HG02678 (cell line): ENCODE results near the gene ZMAT3.
"Not testable (repeated sequence)": the region's sequence is repeated elsewhere in the genome, so short reads cannot be mapped to it uniquely, and the experiment has no call there.

Experiments
- ATAC-seq: cut with Tn5 transposase; IDR thresholded peaks from one replicate; pipeline ENCODE4 v1.9.1; 2021; ENCODE audit warnings: mild to moderate bottlenecking, moderate library complexity; ENCODE audit not compliant: unreplicated experiment

Gene ZMAT3, protein sequence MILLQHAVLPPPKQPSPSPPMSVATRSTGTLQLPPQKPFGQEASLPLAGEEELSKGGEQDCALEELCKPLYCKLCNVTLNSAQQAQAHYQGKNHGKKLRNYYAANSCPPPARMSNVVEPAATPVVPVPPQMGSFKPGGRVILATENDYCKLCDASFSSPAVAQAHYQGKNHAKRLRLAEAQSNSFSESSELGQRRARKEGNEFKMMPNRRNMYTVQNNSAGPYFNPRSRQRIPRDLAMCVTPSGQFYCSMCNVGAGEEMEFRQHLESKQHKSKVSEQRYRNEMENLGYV

DNA sequence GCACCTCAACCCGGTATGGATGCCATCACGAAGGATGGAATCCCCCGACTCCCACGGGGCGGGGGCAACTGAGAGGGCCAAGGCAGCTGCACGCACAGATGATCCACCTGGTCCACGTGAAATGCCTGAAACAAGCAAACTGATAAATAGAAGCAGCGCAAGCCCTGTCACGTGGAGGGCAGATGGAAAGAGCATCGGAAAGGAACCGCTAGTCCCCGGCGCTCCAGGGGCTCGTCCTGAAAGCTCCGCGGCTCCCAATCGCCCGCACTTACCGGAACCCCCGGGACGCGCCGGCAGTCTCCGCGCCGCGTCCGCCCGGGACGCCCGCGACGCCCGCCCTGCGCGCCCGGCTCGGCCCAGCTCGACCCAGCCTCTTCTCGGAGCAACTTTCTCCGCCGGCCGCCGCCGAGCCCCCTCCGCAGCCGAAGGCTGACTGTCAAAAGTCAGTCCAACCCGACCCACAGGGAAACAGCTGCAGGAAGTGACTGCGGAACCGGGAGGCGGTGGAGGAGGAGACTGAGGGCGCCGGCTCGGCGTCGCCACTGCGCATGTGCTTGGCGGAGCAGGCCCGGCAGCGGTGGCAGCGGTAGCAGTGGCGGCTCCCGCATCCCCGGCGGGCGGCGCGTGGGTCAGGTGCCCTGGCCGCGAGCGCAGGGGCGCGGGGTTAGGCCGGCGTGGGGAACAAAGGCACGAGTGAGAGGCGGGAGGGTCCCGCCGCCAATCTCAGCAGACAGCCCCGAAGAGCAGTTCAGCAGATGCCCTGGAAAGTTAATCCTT lies at the start of gene ZMAT3:
Gene ZMAT3, minus strand, starts transcription at position 487 of the 777 bp plus-strand sequence. CDS start 4,057 bp downstream, outside the sequence.
- peak; percentile 67 for ATAC-seq

DNA sequence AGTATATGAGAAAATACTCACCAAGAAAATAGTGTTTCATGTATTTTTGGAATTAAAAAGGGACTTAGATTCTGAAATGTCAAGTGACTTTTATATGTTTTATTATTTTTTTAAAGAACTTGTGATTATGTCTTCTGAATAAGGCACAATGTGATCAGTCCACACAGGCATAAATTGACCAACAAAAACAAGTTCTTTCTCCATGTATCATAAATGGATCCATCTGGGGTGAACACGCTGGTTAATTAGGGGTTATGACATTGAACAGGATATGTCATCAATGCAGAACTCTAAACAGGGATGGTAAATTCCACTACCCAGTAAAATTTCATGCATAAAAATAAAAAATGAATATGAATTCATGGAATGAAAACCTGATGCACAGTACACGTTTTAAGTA lies 45.2 kb upstream of the ZMAT3 start:
- no peak for ATAC-seq

DNA sequence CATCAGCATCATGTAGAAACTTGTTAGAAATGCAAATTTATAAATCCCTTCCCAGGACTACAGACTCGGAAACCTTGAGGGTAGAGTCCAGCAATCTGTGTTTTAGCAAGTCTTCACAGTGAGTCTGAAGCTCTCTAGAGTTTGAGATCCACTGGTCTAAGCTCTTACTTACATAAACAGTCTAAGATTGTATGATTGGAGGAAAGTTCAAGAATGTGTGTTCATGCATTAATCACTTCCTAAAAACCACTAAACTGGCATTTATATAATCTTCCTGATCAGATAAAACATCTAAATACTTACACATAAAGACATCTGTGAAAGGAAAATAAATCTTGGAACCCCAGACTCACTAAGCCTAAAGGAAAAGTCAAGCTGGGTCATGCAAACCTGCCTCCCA lies 43.8 kb upstream of the ZMAT3 start:
- not testable (repeated sequence) for ATAC-seq

DNA sequence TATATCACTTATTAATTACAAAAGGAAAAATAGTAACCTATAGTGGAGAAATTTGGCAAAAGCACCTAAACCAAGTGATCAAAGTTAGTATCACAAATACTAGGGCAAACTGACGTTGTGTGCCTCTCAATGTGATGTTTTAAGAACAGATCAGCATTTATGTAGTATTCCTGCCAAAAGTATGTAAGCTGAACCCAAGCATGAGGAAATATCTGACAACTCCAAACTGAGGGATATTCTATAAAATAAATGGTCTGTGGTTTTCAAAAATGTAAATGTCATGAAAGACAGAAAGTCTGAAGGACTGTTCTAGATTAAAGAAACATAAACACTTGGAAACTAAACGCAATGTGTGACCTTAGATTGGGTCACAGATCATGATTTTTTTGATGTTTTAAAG lies 42.3 kb upstream of the ZMAT3 start:
- no peak for ATAC-seq

DNA sequence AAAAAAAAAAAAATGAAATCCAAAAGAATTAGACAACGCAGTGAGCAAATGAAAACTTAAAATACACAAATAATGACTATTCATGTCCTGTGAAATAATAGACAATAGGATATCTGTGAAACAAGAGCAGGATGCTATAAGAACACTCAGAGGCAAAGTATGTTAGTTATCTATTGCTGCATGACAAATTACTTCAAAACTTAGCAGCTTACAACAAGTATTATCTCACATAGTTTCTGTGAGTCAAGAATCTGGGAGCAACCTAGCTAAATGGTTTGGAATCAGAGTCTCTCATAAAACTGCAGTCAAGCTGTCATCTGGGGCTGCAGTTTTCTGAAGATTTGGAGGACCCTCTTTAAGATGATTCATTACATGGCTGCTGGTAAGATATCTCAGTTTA lies 36.5 kb upstream of the ZMAT3 start:
- no peak for ATAC-seq

DNA sequence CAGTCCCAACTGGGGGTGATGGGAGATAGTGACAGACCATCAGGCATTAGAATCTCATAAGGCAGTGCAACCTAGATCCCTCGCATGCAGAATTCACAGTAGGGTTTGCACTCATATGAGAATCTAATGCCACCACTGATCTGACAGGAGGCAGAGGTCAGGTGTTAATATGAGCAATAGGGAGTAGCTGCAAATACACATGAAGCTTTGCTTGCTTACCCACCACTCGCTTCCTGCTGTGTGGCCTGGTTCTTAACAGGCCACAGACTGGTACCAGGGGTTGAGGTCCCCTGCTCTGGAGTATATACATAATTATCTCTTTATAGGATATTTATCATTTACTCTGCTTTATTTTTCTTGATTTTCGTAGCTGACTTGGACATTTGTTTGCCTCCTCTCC lies 36.0 kb upstream of the ZMAT3 start:
- ATAC-seq, result no peak

DNA sequence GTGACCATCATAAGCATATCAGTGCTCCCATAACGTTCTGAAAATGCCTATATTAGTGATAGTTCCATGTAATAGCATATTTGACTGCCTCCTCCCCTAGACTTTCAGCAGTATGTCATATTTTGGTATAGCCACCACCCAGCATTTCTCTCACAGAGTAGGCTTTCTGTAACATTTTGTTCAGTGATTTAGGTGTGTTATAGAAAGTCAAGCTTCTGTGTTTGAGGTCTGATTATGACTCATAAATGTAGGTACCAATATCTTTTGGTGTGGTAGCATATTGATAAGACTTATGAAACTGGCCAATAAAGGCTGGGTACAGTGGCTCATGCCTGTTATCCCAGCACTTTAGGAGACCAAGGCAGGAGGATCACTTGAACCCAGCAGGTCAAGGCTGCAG lies 34.3 kb upstream of the ZMAT3 start:
- ATAC-seq, result no peak

DNA sequence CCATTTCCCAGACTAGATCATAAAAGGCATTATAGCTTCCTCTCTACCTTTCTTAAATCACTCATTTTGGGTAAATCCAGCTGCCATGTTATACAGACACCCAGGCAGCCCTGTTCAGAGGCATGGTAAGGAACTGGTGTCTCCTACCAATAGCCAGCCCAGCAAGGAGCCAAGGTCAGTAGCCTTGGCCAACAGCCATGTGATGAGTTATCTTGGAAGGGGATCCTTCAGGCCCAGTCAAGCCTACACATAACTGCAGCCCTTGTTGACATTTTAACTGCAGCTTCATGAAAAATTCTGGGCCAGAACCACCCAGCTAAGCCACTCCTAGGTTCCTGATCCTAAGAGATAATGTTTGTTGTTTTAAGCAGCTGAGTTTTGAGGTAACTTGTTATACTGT lies 29.0 kb upstream of the ZMAT3 start:
- no peak for ATAC-seq

DNA sequence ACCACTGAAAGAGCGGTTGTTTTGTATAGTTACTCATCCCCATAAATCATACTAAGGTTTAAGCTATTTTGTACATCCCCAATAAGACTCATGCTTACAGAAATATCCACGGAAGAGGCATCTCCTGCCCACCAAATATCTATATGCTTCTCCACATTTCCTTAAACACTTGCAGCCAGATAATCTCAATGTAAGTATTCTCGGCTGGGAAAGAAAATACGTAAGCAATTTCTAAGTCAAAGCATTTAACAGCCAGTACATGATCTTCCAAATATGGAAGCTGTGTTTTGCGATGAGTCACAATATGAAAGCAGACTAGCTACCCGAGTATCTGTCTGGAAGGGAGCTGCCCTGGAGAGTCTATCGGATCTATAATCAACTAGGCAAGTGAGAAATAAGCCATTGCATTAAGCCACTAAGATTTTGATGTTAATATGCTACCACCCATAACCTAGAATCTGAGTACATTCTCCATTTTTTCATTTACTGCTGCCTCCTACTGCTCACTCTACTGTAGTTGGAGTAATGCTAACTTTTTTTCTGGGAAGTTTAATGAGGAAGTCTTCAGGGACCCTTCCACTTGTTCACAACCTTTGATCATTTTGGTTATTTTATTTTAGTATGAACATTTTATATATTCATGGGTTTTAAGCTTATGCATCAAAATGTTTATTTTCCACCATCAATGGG lies 26.9 kb upstream of the ZMAT3 start:
- ATAC-seq, result no peak

DNA sequence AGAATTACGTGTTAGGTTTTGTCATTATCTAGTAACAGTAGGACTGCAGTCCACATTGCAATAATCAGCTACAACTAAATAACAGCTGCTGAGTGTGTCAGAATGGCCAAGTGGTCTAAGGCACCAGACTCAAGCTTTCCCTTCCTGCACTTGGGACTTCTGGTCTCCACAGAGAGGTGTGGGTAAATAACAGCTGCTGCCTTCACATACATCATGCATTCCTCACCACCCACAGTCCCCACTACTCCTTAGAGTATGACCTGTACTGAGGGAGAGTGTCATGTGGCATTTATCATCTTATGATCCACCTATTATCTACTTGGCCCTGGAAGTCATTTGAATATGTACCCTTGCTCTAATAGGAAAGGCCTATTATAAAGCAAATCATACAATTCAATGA lies 22.2 kb upstream of the ZMAT3 start:
- ATAC-seq, result no peak

DNA sequence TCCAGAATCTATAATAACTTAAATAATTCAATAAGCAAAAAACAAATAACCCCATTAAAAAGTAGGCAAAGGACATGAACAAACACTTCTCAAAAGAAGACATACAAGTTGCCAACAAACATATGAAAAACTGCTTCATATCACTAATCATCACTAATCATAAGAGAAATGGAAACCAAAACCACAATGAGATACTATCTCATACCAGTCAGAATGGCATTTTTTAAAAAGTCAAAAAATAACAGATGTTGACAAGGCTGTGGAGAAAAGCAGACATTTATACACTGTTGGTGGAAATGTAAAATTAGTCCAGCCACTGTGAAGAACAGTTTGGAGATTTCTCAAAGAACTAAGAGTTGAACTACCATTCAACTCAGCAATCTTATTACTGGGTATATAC lies 19.5 kb upstream of the ZMAT3 start:
- peak; percentile 87 for ATAC-seq

DNA sequence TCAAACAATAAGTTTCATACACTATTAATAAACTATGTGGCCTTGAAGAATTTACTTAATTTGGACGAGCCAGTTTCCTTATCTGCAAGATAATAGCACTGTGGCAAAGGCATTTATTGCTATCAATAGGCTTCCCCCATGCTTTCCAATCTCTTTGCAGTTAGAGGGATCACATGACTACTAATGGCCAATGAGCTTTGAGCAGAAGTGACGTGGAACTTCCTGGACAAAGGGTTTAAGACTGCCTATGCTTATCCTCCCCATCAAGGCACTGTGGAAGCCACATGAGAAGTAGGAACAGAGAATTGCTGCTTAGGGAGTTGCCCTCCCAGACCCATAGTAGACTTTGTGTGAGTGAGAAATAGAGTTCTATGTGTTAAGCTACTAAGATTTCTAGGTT lies 16.7 kb upstream of the ZMAT3 start:
- no peak for ATAC-seq

DNA sequence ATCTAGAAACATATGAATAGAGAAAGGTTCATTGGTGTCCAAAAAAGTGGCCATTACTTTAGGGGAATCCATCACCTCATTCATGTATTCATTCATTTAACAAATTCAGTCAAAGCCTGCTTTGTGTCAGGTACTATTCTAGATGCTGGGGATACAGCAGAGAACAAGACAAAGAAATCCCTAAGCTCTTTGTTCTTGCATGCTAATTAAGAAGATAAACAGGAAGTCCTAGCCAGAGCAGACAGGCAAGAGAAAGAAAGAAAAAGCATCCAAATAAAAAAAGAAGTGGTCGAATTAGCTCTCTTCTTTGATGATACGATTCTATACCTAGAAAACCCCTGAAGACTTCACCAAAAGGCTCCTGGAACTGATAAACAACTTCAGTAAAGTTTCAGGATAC lies 12.4 kb upstream of the ZMAT3 start:
- ATAC-seq, result peak; percentile 59

DNA sequence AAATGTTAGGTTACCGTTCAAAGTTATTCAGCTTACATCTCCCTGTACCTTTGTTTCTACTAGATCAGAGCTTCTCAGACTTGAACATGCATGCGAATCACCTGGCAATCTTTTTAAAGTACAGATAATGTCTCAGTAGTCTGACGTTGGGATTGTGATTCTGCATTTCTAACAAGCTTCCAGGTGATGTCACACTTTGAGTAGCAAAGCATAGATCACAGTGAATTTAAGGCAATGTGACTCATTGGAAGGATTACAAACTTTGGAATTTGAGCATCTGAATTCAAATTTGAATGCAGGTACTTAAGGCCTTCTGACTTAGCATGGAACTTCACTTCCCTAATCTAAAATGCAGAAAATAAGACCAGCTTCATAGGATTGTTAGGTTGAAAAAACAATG lies 10.8 kb upstream of the ZMAT3 start:
- no peak for ATAC-seq

DNA sequence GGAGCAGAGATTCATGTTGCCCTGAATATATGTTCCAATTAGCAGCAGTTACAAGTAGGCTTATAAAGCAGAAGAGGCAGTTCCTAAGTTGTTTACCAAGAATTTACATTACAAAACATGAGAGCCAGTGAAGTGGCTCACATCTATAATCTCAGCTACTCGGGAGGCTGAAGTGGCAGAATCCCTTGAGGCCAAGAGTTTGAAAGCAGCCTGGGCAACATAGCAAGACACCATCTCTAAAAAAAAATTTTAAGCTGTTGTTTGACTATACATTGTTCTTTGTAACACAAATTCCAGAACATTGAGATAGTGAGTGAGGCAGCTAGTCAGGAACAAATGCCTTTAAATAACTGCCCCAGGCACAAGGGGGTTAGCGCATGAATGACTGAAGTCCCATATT lies 10.3 kb upstream of the ZMAT3 start:
- ATAC-seq, result no peak

DNA sequence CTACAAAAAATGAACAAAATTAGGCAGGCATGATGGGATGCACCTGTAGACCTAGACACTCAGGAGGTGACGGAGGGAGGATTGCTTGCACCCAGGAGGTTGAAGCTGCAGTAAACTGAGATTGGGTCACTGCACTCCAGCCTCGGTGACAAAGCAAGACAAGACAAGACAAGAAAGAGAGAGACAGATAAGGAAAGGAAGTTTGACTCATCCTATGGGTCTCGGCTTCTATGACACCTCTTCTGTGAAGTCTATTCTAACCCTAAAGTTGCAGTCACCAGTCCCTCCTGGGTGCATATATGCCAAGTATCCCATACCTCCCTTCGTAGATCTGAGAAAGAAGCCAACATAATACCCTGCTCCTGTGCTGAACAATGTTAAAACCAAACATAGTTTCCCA lies 7.9 kb upstream of the ZMAT3 start:
- ATAC-seq, result no peak

DNA sequence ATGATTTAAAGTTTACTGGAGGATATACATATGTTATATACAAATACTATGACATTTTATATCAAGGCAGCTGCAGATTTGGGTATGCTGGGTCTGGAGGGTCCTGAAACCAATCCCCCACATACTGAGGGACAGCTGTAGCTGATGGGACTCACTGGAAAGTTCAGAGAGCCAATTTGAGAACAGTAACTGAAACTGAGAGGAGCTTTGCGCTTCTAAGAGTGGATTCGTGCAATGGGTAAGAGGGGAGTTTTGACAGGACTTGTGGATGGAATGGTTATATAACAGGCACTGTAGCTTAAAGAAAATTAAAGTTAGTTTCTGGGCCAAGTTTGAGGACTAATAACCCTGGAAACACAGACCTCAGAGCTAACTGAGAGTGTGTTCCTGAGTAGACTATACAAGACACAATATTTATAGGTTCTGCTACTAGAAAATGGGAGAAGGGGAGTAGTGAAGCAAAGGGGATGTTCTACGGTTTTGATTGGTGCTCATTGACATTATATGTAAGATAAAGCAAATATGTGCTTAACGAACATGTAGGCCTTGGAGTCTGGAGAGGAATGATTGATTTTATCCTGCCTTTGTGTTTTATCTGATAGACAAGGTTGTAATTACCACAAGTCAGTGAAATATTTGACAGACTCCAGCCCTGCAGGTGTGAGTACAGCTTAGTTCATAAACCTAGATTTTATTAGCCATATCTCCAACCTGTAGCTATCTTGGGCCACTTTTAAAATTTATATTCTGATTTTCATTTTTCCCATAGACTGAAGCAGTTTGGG lies 4.8 kb upstream of the ZMAT3 start:
- ATAC-seq, result peak; percentile 46

DNA sequence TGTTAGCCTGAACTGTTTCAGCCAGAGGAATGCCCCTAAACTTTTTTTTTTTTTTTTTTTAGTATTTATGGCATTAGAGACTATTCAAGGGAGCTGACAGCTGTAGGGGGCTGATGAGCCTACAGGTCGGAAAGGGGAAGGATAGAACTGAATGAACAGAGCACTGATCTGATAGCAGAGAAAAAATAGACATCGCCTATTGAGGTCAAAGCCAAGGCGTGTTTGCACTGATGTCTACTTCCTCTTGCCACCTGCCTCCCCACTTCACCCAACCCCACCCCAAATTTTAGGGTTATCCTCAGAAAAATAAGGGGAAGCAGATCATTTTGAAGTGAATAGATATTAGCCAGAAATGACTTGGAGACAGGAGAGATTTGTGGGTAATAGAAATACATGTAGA lies 3.0 kb upstream of the ZMAT3 start:
- peak; percentile 33 for ATAC-seq

DNA sequence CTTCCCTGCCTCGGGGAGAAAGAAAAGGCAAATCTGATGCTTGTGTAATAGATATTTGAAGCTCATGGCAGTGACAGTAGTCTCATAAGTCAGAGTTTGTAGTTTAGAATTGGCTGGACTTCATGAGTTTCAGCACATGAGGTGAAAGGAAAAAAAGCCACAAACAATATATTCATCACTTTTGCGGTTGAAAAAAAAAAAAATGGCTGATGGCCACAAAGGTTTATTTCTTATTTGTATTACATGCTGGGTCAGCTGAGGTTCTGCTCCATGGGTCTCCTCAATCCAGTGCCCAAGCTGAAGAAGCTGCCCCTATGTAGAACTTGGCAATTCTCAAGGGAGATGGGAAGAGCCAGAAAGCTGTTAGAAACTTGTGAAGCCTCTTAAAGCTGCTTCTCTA lies 2.2 kb upstream of the ZMAT3 start:
- no peak for ATAC-seq

DNA sequence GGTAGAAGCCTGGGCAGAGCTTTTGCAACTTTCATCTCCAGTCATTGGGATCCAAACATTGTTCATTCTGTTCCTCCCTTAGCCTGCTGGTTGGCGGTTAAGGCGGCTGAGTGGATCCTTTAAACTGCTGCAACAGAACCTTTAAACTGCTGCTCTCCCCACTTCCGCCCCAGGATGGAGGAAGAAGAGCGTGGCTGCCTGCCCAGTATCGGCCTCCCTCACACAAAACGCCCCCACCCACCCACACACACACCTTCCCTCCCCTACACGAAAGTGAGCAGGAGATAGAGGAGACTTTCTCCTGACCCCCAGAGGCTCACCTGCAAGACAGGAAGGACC lies 460 bp upstream of the ZMAT3 start:
- ATAC-seq, result peak; percentile 28

DNA sequence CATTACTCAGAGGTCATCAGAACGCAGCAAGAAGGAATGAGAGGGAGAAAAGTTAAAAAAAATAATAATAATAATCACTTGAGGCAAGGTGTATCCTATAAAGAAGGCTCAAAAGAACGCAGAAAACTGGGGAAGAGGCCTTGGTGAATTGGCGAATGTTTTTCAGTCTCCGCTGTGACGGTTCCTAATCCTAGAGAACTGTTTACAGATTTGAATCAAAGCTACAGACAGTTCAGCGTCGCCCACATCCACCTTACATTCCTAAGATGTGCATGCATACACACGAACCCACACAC lies 634 bp downstream of the ZMAT3 start:
- ATAC-seq, result no peak
